Measurements from ENCODE around the gene ZNF561.
"Not testable (repeated sequence)": the region's sequence is repeated elsewhere in the genome, so short reads cannot be mapped to it uniquely, and the experiment has no call there.

The ZNF561 gene

DNA sequence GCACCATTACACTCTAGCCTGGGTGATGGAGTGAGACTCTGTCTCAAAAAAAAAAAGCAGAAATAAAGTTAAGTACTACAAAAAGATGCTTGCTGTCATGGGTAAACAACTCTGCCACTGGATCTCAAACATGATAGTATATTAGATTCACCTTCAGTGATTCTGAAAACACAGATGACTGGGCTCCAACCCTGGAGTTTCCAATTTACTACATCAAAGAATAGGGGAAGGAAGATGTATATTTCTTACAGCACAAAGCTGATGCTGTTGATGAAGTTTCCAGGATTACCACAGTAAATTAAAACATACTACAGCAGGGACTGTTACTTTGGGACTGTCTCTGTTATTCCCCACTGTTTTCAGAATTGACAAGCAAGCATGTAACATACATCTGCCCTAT lies 5.2 kb downstream of the ZNF561 start:
- TF ChIP-seq, protein P1, sequence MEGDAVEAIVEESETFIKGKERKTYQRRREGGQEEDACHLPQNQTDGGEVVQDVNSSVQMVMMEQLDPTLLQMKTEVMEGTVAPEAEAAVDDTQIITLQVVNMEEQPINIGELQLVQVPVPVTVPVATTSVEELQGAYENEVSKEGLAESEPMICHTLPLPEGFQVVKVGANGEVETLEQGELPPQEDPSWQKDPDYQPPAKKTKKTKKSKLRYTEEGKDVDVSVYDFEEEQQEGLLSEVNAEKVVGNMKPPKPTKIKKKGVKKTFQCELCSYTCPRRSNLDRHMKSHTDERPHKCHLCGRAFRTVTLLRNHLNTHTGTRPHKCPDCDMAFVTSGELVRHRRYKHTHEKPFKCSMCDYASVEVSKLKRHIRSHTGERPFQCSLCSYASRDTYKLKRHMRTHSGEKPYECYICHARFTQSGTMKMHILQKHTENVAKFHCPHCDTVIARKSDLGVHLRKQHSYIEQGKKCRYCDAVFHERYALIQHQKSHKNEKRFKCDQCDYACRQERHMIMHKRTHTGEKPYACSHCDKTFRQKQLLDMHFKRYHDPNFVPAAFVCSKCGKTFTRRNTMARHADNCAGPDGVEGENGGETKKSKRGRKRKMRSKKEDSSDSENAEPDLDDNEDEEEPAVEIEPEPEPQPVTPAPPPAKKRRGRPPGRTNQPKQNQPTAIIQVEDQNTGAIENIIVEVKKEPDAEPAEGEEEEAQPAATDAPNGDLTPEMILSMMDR (IDR thresholded peaks at IDR 0.05; ENCODE audit: low read depth, low read length), result no peak
- no peak for DNase-seq (ENCODE audit: extremely low read depth, low read depth)

DNA sequence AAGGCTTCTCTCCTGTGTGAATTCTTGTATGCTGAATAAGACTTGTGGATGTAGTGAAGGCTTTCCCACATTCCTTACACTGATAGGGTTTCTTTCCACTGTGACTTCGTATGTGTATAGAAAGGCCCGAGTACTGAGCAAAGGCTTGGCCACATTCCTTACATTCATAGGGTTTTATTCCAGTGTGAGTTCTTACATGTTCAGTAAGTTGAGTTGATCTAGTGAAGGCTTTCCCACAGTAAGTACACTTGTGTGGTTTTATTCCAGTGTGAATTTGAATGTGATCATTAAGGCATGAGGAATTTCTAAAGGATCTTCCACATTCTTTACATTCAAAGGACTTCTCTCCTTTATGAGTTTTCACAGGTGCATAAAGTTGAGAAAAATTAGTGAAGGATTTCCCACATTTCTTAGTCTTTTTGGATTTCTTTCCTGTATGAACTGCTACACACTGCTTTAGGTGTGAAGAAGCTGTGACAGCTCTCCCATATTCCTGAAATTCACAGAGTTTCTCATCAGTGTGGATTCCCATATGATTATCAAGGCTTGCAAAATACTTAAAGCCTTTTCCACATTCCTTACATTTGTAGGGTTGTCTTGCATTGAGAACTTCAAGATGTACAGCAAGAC lies 10.4 kb downstream of the ZNF561 start:
- TF ChIP-seq, protein P1 (IDR thresholded peaks at IDR 0.05; ENCODE audit: low read depth, low read length), result no peak
- no peak for DNase-seq (ENCODE audit: extremely low read depth, low read depth)

DNA sequence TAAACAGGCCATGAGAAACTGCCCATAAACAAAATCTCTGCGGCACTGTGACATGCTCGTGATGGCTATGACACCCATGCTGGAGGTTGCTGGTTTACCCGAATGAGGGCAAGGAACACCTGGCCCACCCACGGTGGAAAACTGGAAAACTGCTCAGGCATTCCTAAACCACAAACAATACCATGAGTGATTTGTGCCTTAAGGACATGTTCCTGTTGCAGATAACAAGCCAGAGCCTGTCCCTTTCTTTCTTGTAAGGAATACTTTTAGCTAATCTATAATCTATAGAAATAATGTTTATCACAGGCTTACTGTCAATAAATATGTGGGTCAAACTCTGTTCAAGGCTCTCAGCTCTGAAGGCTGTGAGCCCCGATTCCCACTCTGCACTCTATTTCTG lies 12.1 kb downstream of the ZNF561 start:
- DNase-seq (ENCODE audit: extremely low read depth, low read depth), result no peak

DNA sequence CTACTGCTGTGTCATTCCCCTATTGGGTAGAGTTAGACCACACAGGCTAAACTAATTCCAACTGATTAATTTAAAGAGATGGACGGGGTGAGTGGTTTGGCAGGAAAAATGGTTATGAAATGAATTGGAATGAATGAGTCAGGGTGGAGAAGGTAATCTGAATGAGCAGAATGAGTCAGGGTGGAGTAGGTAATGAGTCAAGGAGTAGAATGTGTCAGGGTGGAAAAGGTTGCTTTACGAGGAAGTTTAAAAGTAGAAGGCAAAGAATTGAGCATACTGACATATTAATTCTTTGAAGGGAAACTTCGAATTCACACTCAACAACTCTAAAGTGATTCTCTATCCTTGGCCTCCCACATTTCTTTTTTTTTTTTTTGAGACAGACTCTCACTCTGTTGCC lies 24.0 kb downstream of the ZNF561 start:
- peak; percentile 32 for DNase-seq (ENCODE audit: extremely low read depth, low read depth)
- TF ChIP-seq, protein P1 (IDR thresholded peaks at IDR 0.05; ENCODE audit: low read depth, low read length), result no peak

More for the DNA sequence above, 12.1 kb downstream of the ZNF561 start:
- TF ChIP-seq, protein P1 (IDR thresholded peaks at IDR 0.05; ENCODE audit: low read depth, low read length), result no peak

DNA sequence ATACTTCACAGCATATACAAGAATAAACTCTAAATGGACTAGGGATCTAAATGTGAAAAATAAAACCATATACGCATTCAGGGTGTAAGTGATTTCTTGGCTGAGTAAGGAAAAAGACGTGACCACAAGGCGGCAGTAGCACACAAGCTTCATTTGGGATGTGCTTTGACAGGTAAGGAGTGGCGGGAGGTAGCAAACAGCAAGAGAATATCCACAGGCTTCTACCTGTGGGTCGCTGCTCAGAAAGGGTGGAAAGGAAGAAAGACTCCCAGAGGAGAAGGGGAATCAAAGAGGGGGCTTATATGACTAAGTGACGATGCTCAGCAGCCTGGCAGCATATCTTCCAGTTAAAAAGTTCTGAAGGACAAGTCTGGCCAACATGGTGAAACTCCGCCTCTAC lies 34.3 kb downstream of the ZNF561 start:
- peak; percentile 19 for DNase-seq (ENCODE audit: extremely low read depth, low read depth)
- TF ChIP-seq, protein P1 (IDR thresholded peaks at IDR 0.05; ENCODE audit: low read depth, low read length), result peak; percentile 71

DNA sequence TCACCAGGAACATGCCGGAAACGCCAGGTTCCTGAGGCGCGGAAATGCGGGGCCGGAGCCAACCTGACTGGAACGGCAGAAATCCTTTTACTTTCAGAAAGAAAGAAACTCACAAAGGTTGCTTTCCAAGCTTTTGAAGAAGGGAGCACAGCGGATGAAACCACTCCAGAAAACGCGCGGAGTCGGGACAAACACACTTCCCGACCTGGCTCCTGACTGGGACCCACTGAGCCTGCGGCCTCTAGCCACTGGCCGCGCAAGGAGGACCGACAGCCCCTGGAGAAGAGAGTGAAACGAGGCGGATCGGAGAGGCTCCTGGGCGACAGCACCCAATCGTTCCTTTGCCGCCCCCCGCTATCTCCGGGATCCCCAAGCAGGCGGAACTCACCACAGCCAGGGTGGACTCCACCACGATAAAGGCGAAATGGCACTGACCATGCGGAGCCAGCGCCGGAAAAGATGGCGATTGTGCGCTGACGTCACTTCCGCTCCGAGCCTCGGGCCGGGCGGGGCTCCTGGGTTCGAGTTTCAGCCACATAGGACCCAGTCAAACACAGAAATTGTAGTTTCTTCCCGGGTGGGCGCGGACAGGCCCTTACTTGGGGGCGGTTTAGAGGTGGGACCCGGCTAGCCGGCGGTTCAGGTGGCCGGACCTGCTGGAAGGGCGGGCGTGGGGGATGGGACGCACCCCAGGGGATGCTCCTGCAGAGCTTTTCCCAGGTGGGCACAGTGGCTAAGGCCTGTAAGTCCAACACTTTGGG lies 36.8 kb downstream of the ZNF561 start, which contains the start of gene ZNF121:
ZNF121 (minus strand) TSS at position 432 of the 761 bp plus-strand sequence. CDS start 16,407 bp downstream, outside the sequence.
- DNase-seq (ENCODE audit: extremely low read depth, low read depth), result peak; percentile 24
- TF ChIP-seq, protein P1 (IDR thresholded peaks at IDR 0.05; ENCODE audit: low read depth, low read length), result no peak

DNA sequence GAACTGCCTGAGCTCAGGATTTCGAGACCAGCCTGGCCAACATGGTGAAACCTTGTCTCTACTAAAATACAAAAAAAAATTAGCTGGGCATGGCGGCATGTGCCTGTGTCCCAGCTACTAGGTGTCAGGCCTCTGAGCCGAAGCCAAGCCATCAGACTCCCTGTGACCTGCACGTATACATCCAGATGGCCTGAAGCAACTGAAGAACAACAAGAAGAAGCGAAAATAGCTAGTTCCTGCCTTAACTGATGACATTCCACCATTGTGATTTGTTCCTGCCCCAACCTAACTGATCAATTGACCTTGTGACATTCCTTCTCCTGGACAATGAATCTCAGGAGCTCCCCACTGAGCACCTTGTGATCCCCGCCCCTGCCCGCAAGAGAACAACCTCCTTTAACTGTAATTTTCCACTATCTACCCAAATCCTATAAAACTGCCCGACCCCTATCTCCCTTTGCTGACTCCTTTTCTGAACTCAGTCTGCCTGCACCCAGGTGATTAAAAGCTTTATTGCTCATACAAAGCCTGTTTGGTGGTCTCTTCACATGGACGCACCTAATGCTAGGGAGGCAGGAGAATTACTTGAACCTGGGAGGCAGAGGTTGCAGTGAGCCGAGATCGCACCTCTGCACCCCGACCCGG lies 38.8 kb downstream of the ZNF561 start:
- not testable (repeated sequence) for DNase-seq (ENCODE audit: extremely low read depth, low read depth)

Measured in AG09319 (cell line).